Body of pancreas (tissue), 4 donors: Measurements from ENCODE around the gene CADPS.

Experiments
- CTCF ChIP-seq, 7 experiments: fragments of 450-650 bp in 4 of 7; fragments of 200-600 bp in 3 of 7; sonication (generic) in 3 of 7; IDR thresholded peaks; one replicate each; pipeline ENCODE4 v1.5.1; 2016 to 2019; ENCODE audit warnings: antibody characterized with exemption in 7 of 7
- POLR2A ChIP-seq, 3 donors: fragments of 450-650 bp; IDR thresholded peaks; one replicate each; pipeline ENCODE4 v1.6.1; 2016; ENCODE audit warnings: antibody characterized with exemption in 3 of 3, mild to moderate bottlenecking in 2 of 3

GRCh38 chr3:62592408-62592807 is 282.8 kb downstream of the CADPS start:
- TF ChIP-seq CTCF (IDR thresholded peaks at IDR 0.05), result no peak
- TF ChIP-seq POLR2A (IDR thresholded peaks at IDR 0.05), result no peak
